Transverse colon (tissue), 3 donors: ENCODE results near the gene TMEM63B.

Experiments
- CTCF ChIP-seq, 5 experiments: fragments of 200-600 bp in 3 of 5; fragments of 450-650 bp in 2 of 5; sonication (generic) in 3 of 5; IDR thresholded peaks; 1 replicate in 2 of 5; 2 replicates in 3 of 5; pipeline ENCODE4 v1.5.1; 2016 to 2017; ENCODE audit warnings: antibody characterized with exemption in 5 of 5, inconsistent platforms in 3 of 5, mild to moderate bottlenecking in 2 of 5, moderate library complexity in 1 of 5
- EP300 ChIP-seq: sonication (generic); formaldehyde crosslinking; IDR thresholded peaks from one replicate; pipeline ENCODE4 v1.6.1; 2017; ENCODE audit warnings: antibody characterized with exemption, low read depth
- POLR2A ChIP-seq: fragments of 450-650 bp; IDR thresholded peaks from one replicate; pipeline ENCODE4 v1.6.1; 2016; ENCODE audit warnings: antibody characterized with exemption, mild to moderate bottlenecking, moderate library complexity

- TF ChIP-seq CTCF (IDR thresholded peaks at IDR 0.05) (no peak), EP300 (no peak), POLR2A (no peak)
These were observed 25.2 kb downstream of the TMEM63B start for GRCh38 chr6:44152533-44152932.
